ENCODE data around the gene TNFAIP8.

DNA sequence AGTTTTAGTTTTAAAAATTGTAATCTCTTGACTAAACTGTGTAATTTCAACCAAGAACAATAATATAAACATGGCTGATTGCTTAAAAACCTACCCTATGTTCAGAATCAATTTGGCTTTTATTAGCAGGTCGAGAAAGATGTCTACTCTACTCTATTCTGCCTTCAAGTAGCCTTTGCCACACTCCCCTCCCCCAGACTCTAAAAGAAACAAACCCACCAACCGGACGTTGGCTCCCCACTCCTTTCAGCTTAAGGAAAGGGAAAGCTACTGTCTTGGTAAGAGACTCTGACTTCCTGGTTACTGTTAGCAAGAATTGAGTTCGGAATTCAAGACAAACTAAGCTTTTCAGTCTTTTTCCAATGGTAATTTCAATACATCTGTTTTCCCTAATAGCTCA, 46.7 kb downstream of the TNFAIP8 start:
- TF ChIP-seq GATA2 (IDR thresholded peaks at IDR 0.05; ENCODE audit: low read depth, low read length) (no peak), GATA3 (IDR thresholded peaks at IDR 0.05; ENCODE audit: low read depth, low read length) (no peak)
